ENCODE measurements around the gene CRTC2. TPM values are rescaled to one million over a fixed set of nuclear protein-coding genes. Genes with fewer than 3 reads are reported as not detected.
A peak's percentile ranks its signal among the peaks of the same experiment; 100 is the strongest.

Gene CRTC2
- total RNA-seq, 1 donor from 2014 or later: 60.6 TPM

DNA sequence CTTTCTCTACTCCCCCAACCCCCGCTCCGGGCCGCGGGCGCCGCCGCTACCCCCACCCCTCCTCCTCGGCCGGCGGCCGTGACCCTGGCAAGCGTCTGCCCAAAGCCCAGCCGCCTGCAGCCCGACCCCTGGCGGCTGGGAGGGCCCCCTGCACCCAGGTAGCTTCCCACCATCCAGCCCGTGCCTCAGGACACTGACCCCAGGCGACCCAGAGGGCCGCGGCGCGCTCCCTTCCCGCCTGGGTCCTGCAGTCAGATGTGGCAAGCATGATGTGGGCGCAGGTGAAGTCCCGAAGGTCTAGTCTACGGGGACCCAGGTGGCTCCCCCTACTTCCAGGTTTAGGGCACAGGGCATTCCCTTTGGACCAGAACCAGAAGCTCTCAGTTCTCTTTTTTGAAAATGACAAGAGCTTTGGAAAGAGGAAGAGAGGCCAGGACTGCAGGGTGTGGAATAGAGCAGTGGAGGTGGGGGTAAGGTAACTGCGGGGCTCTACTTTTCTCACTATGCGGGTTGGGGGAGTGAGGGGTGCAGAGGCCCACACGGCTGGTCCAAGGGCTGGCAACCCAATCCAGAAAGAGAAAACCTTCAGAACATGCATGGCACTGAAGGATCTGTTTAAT lies 11.7 kb downstream of the CRTC2 start, which contains the start of gene DENND4B:
TSS of gene DENND4B (minus strand) at position 97 of the 620 bp plus-strand sequence. CDS start 2,344 bp downstream, outside the sequence.
- DNase-seq (ENCODE audit: low spot score): peak; percentile 73

DNA sequence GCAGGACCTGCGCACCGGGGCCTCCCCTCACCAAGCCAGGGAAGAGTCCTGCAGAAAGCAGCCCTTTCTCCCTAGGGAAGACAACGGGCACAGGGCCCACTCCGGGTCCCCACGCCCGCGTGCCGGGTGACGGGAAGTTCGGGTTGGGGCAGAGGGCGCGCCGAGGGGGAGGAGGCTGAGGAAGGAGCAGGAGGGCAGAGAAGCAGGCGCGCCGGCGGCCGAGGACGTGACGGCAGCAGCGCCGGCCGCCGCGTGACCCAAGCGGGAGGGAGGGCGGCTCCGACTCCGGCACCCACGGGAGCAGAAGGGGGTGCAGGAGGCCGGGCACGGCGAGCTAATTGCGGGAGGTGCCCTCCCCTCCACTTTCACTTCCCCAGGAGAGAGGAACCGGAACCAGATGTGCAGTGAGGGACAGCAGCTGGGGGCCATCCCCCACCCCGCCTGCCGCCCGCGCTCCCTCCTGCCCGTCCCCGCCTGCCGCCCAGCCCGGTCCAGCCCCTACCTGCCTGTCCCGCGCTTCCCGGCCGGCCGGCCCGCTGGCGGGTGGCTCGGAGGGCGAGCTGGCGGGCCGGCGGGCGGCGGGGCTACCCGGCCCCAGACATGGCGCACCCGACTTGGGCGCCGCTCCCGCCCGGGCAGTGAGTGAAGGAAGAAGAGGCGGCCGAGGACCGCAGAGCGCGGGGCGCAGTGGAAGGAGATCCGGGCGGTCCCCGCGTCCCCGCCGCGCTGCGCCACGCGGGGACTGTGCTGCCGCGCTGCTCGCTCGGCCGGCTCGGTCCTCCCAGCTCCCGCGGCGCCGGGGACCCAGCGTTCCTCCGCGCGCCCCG lies 12.4 kb downstream of the CRTC2 start:
- DNase-seq (ENCODE audit: low spot score): peak; percentile 82

DNA sequence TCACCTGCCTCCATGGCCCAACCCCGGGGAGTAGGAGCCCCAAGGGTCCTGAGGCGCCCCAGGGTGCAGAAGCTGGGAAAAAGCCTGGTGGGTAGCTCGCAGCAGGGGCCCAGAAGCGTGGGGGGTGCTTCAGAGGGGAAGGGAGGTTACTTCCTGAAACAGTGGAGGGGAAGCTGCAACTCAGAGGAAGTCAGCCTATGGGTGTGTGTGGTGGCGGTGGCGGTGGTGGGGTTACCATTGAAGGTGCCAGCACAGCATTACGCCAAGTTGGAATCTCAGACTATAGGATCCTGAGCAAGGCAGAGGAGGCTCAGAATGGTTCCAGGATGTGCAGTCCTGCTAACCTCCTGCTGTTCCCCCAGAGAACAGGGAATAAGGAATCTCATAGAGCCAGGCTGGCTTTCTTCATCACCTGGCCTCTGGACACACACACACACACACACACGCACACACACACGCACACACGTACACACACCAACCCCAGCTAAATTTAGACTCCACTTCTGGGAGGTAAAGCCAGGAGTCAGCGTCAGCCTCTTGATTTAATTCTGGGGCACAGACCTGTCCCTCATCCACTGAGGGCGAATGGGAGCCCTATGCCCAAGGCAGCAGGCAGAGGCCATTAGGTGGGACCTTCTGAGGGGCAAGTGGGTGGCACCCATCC lies 13.1 kb downstream of the CRTC2 start:
- peak; percentile 54 for DNase-seq (ENCODE audit: low spot score)

DNA sequence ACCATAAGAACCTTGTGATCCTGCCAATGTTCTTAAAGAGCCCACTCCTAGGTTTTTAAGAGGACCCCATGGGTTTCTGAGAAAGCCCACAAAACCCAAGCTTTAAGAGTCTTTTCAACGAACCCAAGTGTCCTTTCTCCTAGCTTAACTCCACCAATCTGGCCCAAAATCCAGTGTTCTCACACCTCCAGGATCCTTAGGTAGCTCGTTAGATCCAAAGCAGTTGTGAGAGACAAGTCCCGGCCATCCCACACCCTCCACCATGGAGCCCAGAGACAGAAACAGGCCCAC lies 13.6 kb downstream of the CRTC2 start:
- DNase-seq (ENCODE audit: low spot score): no peak

DNA sequence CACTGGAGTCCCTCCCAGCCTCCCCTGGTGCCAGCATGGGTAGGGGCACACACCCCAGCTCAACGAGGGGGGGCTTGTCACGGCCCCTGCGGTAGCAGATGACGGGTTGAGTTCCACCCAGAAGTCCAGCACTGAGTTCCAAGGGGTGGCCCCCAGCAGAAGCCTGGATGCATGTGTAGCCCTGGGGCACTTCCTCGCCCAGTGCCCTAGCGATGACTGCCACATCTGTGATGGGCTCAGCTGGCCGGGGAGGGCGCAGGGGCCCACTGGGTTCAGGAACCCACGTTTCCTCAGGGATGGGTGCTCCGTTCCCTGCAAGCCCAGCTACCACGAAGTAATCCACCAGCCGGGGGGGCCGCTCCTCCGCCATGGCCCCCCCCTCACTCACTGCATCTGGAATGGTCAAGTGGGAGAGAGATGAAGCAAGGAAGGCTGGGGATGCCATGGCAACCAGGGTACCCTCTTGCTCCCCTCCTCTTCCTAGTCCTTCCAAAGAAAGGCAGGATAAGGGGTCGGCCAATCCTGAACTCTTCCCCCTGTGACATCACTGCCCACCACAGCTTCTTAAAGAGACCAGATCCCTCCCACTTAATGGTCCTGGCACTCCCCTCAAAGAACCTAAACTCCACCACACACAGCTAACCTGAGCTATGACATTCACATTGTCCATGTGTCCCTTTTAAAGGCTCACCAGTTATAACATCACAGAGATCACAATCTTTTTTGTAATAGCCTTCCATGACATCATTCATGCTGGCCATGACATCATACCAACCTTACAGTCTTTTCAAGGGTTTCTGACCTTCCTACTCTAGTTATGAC lies 14.2 kb downstream of the CRTC2 start:
- DNase-seq (ENCODE audit: low spot score): no peak

DNA sequence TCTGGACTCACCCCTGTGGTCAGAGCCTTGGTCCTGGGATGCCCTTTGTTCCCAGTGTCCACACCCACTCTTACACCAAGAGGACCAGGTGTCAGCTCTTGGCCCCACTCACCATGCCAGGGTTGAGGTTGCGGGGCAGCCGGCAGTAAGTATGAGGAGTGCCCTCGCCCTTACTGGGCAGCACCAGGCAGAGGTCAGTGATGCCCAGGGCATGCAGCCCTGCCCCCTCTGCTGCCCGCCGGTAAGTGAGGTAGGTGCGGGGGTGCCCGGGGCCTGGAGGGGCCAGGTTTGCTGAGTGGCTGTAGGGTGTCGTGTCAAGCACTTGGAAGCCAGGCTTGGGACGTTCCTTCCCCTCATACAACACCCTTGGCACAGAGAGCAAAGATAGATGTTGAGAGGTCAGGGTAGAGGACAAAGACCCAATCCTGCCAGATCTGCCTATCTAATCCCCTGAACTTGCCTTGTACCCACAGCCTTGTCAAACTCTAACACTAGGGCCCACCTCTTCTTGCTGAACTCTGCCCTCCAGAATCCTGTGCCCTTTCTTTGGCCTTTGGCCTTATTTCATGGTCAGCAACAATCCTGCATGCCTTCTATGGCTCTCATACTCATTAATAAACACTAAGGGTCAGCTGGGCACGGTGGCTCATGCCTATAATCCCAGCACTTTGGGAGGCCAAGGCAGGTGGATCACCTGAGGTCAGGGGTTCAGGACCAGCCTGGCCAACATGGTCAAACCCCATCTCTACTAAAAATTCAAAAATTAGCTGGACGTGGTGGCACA lies 15.5 kb downstream of the CRTC2 start:
- DNase-seq (ENCODE audit: low spot score): no peak

DNA sequence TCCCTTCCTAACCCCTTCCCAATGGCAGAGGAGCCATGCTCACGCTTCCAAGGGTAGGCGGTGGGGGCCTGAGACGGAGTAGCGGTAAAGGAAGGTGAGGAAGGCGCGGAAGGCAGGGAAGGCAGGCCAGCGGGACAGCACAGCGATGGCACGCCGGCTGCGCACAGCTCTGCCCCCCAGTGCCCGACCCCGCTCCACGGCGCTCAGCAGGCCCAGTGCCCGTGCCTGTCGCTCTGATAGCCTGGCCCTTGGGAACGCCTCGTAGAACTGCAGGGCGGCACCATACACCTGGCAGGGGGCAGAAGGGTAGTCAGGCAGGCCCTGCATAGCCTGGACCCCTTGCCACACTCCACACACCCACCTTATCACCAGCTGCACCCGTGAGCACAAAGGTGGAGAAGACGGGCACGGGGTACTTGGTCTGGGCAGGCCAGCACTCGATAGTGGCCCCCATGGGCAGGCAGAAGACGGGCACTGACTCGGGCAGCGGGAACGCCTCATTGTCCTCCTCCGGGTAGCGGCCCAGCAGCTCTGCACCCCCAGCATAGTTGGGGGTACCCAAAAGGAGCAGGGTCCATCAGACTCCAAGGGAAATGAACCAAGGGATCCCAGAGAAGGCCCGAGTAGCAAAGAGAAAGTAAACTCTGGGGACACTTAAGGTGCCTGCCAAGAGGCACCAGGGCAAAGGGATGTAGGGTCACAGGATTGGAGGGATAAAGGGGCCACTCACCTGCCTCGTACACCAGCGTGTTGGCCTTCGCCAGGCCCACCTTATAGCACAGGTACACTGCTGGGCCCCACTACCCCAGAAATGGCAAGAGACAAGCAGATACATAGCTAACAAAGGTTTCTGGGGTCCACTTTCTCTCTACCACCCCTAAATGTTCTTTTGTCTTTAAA lies 16.3 kb downstream of the CRTC2 start:
- no peak for DNase-seq (ENCODE audit: low spot score)

DNA sequence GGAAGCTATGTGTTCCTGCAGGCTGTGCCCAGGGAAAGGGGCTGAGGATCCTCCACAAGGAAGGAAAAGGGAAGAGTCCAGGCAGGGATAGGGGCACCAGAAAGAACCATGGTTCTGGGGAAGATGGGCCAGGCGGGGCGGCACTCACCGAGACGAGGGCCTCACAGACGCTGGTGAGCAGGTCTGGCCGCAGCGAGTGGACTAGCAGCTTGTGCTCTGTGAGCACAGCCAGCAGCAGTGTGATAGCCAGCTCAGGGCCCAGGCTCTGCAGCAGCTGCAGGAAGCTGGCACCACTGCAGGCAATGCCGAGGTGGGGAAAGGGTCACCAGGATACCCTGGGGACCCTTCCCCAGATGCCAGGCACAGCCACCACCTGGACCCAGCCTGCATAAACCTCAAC lies 17.7 kb downstream of the CRTC2 start:
- DNase-seq (ENCODE audit: low spot score): no peak

DNA sequence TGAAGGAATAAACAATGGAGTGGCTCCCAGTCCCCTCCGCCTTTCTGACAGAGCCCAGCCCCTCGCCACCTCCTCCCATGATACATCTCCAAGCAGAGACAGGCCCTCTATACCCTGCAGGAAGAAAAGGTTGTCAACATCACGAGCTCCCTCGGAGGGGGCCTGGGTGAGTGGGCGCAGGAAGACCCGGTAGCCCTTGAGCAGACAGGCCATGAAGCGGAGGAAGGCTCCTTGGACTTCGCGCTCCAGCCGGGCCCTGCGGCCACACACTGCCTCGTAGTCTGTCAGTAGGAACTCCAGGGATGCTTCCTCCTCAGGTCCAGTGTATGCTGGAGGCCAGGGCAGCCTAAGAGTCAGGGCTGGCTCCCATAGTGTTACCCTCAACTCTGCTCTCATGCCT lies 18.9 kb downstream of the CRTC2 start:
- DNase-seq (ENCODE audit: low spot score): no peak

DNA sequence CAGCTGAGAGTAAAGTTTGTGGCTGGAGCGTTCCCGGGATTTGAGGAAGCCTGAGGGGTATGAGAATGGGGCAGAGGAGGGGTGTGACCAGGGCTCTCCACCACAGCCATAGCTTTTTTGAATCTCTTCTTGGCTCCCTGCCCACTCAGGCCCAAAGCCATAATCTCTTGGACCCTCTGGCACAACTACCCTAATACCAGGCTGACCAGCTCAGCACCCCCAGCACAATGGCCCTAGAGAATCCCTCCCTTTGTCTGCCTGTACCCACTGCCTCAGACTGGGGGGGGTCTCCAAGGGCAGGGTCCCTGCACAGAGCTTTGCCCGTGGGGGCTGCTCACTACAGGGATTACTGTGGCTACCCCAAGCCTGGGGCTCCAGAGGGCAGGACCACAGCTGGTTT lies 19.4 kb downstream of the CRTC2 start:
- DNase-seq (ENCODE audit: low spot score): no peak

DNA sequence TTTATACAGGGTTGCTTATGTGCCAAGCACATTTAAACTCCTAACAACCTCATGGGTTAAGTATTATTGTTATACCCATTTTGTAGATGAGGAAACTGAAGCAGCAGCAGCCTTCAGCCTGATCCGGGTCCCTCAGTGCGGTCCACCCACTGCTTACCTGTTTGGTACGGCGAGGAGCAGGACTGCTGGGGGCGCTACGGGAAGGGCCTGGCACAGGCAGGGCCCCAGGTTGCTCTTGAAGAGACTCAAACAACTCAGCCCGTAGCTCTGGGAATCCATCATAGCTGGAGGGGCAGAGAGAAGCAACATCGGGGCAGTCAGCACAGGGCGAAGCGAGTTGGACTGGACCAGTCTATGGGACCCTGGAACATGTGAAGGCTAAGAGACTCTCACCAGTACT lies 21.1 kb downstream of the CRTC2 start:
- DNase-seq (ENCODE audit: low spot score): no peak

DNA sequence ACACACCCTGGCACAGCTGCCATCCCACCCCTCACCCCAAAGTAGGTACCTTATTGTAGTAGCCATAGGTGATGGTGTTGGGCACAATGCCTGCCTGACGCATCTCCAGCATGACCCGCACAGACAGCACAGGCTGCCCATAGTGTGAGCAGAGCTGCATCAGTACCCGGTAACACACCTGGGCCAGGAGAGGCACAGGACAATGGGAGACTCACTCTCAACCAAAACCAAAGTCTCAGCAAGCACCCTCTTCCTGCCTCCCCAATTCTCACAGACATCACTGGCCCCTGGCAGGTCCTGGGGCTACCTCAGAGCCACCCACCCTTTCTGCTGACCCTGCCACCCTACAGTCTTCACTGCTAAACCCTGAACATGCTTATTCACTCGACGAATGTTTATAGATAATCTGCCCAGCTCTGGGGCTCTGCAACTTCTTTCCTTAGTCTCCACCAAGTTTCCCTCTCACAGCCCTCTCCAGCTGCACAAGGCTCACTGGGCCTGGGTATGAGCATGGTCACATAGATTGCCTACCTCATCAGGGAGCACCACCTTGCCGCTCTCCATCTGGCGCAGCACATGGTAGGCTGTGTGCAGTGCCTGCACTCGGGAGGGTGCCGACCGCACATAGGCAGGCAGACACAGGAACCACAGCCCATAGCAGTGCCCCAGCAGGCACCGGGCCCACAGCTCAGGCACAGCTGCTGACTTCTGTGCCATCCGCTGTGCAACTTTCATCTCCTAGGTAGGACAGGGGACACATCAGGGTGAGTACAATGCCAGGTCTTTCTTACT lies 22.2 kb downstream of the CRTC2 start:
- no peak for DNase-seq (ENCODE audit: low spot score)

DNA sequence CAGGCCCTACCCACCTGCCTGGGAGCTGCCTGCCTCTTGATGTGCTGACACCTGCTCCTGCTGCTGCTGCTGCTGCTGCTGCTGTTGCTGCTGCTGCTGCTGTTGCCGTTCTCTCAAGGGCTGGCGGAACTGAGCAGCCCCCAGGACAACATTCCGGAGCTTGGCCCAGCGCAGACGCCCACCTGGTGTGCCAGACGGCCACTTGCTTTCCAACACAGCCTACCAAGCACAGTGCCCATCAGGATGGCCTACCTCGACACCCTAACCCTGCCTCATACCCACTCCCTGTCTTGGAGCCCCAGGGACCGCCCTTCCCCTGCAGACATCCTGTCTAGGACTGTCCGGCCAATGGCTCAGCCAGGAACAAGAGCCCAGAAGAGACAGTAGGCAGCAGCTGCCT lies 23.7 kb downstream of the CRTC2 start:
- no peak for DNase-seq (ENCODE audit: low spot score)

DNA sequence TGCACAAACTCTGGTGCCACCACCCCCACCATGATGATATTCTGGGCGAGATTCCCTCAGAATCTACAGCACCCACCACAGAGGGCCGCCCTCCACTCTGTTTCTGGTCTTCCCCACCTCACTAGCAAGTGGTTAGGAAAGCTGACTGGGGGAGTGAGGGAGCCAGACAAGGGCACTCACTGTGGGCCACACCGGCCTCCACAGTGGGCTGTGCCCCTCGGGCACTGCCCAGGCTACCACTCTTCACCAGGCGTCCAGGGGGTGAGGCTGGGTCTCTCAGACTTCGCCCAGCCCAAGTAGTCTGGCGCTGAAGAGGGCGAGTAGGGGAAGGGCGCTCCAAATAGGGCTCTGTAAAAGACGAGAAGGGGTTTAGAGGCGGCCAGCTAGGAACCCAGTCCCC lies 24.5 kb downstream of the CRTC2 start:
- DNase-seq (ENCODE audit: low spot score): no peak

DNA sequence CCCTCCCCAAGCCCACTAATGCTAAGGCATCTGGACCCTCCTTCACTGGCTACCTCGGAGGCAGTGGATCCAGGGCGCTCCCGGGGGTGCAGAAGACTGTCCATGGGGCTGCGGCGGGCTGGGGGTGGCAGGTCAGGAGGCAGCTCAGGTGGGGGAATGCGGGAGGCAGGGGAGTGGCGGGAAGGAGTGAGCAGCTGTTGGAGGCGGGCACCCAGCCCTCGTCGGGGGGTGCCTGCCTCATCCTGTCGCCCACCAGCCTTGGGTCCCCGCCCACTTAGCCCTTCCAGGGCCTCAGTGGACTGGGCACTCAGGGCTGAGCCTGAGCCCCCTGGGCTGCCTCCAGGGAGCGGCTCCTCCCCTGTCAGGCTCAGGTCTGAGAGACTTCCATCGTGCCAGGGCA lies 25.0 kb downstream of the CRTC2 start:
- no peak for DNase-seq (ENCODE audit: low spot score)

DNA sequence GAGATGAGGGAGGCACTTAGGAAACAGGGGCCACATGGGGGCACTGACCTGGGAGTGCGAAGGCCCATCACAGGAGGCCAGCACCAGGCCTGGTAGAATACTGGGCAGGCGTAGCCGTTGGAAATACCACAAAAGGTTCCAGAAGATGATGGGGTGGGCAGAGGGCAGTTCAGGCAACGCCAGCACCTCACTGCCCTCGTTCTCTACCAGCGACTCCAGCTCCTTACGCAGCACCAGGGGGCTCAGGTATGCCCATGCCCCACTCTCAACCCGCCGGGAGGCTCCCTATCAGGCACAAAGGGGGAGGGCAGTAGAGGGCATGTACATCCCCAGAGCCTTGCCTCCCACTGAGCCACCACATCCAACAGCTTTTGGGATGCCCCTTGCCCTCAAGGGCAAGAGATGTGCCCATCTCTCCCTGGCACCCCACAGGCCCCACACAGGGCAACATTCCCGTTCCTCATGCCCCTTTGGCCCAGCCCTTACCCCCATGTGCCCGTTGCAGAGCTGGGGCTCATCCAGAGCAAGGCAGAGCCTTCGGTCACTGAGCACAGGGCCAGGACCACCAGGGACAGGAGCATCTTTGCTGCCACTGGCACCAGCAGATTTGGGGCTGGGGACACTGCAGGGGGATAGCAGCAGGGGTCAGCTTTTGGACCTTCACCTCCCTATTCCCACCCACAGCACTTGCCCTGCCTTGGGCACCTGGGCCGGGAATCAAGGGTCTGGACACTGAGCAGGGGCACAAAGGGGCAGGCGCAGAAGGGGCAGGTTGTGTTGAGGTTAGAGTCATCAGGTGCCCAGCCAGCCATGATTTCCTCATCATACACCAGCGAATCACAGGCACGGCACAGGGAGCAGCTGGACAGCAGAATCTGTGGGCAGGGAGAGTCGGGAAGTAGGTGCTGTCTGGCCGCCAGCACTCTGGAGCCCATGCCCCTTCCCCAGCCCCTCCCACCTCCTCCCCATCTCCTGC lies 26.0 kb downstream of the CRTC2 start:
- no peak for DNase-seq (ENCODE audit: low spot score)

DNA sequence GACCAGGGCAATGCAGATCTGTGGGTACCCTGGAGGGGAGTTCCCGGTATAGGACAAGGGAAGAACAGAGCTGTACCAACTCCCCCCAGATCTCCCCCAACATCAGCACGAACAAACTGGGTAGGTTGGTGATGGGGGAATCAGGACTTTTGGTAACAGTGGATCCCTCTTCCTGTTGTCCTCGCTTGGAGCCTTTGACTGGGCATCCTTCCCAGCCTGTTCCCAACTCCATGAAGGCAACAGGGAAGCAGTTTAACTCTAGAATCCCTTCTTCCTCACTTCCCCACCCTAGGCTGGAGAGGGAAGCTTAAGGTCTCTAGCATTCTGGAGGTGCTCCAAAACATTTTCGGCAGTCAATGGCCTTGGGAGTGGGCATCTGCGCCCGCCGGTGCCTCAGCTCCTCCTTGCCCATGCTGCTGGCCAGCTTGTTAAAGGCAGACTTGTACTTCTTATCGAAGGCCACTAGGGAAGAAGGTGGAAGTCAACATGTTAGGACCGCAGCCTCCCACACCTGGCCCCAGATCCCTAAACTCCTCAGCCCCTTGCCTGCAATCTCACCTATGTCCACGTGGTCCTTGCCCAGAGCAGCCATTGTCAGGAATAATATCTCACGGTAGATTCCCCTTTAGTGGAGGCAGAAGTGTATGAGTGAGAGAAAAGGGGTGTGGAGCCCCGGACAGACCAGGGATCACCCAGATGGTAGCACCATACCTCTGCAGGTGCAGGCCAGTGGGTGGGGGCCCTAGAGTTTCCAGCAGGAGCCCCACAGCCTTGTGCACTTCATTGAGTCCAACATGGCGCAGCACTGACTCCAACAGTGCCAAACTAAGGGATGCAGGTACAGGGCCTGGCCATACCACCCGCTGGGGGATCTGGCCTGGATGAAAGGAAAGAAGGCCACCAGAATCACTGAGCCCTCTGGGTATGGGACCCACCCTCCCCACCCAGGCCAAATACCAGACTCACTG lies 28.1 kb downstream of the CRTC2 start:
- no peak for DNase-seq (ENCODE audit: low spot score)

Data from mucosa of gallbladder (tissue), 1 donor.